Ascending aorta (tissue), 2 donors: ENCODE measurements around the gene SAMMSON. TPM values are rescaled to one million over a fixed set of nuclear protein-coding genes. Genes with fewer than 3 reads are reported as not detected.
A peak's percentile ranks its signal among the peaks of the same experiment; 100 is the strongest.

Experiments used
- DNase-seq, 2 donors: peaks; one replicate each; pipeline ENCODE4 v3.0.0-alpha.2; 2019; ENCODE audit warnings: low spot score in 2 of 2
- H3K27ac ChIP-seq, 2 donors: fragments of 200-600 bp; sonication (generic); one replicate each; pipeline ENCODE4 v1.5.1; 2016 to 2017; ENCODE audit warnings: mild to moderate bottlenecking in 1 of 2
- H3K27me3 ChIP-seq: fragments of 200-600 bp; sonication (generic); one replicate; pipeline ENCODE4 v1.5.1; 2017
- H3K36me3 ChIP-seq, 2 donors: fragments of 200-600 bp; sonication (generic); one replicate each; pipeline ENCODE4 v1.5.1; 2016
- H3K4me1 ChIP-seq, 2 donors: fragments of 200-600 bp; sonication (generic); one replicate each; pipeline ENCODE4 v1.5.1; 2016 to 2017; ENCODE audit warnings: mild to moderate bottlenecking in 1 of 2
- H3K4me3 ChIP-seq, 2 donors: fragments of 200-600 bp; sonication (generic); one replicate each; pipeline ENCODE4 v1.5.1; 2016 to 2017; ENCODE audit warnings: mild to moderate bottlenecking in 1 of 2
- H3K9me3 ChIP-seq, 2 donors: fragments of 200-600 bp; sonication (generic); one replicate each; pipeline ENCODE4 v1.5.1; 2016
- CTCF ChIP-seq, 3 experiments: fragments of 200-600 bp in 2 of 3; fragments of 450-650 bp in 1 of 3; sonication (generic) in 2 of 3; IDR thresholded peaks; one replicate each; pipeline ENCODE4 v1.5.1; 2016 to 2019; ENCODE audit warnings: antibody characterized with exemption in 3 of 3, mild to moderate bottlenecking in 1 of 3, moderate library complexity in 1 of 3
- intact Hi-C: fragments of 100-400 bp; cut with DNase I; formaldehyde crosslinking; loops from one replicate; pipeline ENCODE4 v1.15.1; 2023
- total RNA-seq: library from RNA; depleted of rRNA; stranded (reverse); fragments of >200 nt; gene quantifications from one replicate; pipeline ENCODE4 v1.1.0, GENCODE V29; 2016

SAMMSON gene
- total RNA-seq, 1 donor from 2014 or later = 2.2 TPM

DNA sequence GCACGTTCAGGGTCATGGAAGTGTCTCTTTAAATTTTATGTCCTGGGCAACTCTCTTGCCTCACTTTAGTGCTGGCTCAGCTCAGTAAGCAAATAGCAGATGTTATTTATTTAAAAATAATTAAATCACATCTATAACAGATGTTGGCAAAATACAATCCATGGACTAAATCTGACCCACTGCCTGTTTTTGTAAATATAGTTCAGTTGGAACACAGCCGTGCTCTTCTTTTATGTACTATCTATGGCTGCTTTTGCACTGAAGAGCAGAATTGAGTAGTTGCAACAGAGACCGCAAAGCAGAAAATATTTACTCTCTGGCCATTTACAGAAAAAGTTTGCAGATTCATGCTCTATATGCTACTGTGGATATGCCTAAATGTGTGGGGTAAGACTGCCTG lies 79.2 kb downstream of the SAMMSON start:
- Histone ChIP-seq H3K27me3 (no peaks in the 10 kb centered on the region), H3K27ac (no peak overlapping the region), H3K4me1 (peaks cover 4 to 8% of the 10 kb centered on the region in 2 donors), H3K4me3 (no peak overlapping the region), H3K36me3 (no peaks in the 10 kb centered on the region), H3K9me3 (no peaks in the 10 kb centered on the region)
- intact Hi-C loops = loop anchor here (5.0 kb wide), 1 partner anchor 1579 kb away; no protein-coding TSS in a partner anchor
- DNase-seq = no peak
- TF ChIP-seq CTCF (IDR thresholded peaks at IDR 0.05) = no peak

DNA sequence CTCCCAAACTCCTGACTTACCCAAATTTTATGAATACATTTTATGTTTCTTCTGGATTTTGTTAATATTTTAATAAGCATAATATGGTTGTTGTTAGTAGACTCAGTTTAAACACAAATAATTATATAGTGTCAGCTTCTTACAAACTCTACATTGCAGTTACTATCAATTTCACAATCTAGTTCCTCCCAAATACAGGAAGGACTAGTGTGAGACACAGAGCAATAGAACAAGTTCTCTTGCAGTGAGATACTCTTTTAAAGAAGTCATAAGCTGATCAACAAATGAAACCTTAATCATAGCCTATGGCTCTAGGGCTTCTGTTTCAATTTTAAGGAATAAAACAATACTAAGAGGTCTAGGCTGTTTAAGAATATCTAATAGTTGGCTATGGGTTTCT lies 86.1 kb downstream of the SAMMSON start:
- Histone ChIP-seq H3K4me3 (no peak overlapping the region), H3K27me3 (no peaks in the 10 kb centered on the region), H3K27ac (peak overlapping the region in 1 of 2 donors; percentile 38), H3K9me3 (no peaks in the 10 kb centered on the region), H3K36me3 (no peaks in the 10 kb centered on the region), H3K4me1 (peaks cover 0 to 8% of the 10 kb centered on the region in 2 donors)
- DNase-seq = no peak
- TF ChIP-seq CTCF (IDR thresholded peaks at IDR 0.05) = no peak
- intact Hi-C loops = no loop called here

GRCh38 chr3:70086336-70086735 lies 86.8 kb downstream of the SAMMSON start:
- peak overlapping the region in 1 of 2 donors; percentile 38 for H3K27ac ChIP-seq
- no peak for TF ChIP-seq CTCF (IDR thresholded peaks at IDR 0.05)
- no peaks in the 10 kb centered on the region for H3K36me3 ChIP-seq
- H3K27me3 ChIP-seq = no peaks in the 10 kb centered on the region
- DNase-seq = no peak
- H3K4me3 ChIP-seq = no peak overlapping the region
- H3K9me3 ChIP-seq = no peaks in the 10 kb centered on the region
- peaks cover 0 to 8% of the 10 kb centered on the region in 2 donors for H3K4me1 ChIP-seq
- intact Hi-C loops = no loop called here

- H3K4me3 ChIP-seq = peak overlapping the region in 1 of 2 donors; percentile 24
- DNase-seq = no peak
- no peaks in the 10 kb centered on the region for H3K27me3 ChIP-seq
- peak; percentile 56 to 73 (median 68) for TF ChIP-seq CTCF (IDR thresholded peaks at IDR 0.05)
- H3K36me3 ChIP-seq = no peaks in the 10 kb centered on the region
- intact Hi-C loops = loop anchor here (10.0 kb wide), 1 partner anchor 424 kb away; no protein-coding TSS in a partner anchor
- H3K9me3 ChIP-seq = no peaks in the 10 kb centered on the region
- peaks cover 0 to 8% of the 10 kb centered on the region in 2 donors for H3K4me1 ChIP-seq
- no peak overlapping the region for H3K27ac ChIP-seq
Observed at GRCh38 chr3:70090322-70090913, 90.9 kb downstream of the SAMMSON start.

DNA sequence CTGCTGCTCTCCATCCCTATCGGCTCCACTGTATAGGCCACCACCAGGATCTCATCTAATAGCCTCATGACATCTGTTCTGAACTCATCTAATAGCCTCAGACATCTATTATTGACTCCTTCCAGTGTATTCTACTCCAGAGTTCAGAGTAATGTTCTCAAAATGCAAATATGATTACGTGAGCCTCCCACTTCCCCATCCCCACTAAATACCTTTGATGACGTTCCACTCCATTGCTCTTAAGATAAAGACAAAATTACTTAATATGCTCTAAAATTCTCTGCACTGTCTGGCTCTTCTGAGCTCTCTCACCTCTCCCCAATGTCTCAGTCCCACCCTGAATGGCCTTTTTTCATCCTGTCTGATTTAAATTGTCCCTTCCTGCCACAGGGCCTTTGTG lies 94.7 kb downstream of the SAMMSON start:
- H3K9me3 ChIP-seq = no peaks in the 10 kb centered on the region
- intact Hi-C loops = loop anchor here (10.0 kb wide), 1 partner anchor 421 kb away; no protein-coding TSS in a partner anchor
- no peaks in the 10 kb centered on the region for H3K27me3 ChIP-seq
- H3K4me3 ChIP-seq = no peak overlapping the region
- H3K36me3 ChIP-seq = no peaks in the 10 kb centered on the region
- DNase-seq = no peak
- H3K27ac ChIP-seq = no peak overlapping the region
- peaks cover 0 to 2% of the 10 kb centered on the region in 2 donors for H3K4me1 ChIP-seq
- TF ChIP-seq CTCF (IDR thresholded peaks at IDR 0.05) = no peak
